GM12872 (cell line): ENCODE results near the gene ZNF865.

Source experiments
- TF ChIP-seq, protein P1 (sequence below): IDR thresholded peaks from 3 replicates; pipeline ENCODE4 v1.5.1; 2011; ENCODE audit warnings: low read depth, mild to moderate bottlenecking, low read length, moderate library complexity; ENCODE audit not compliant: insufficient read depth

The ZNF865 gene

DNA sequence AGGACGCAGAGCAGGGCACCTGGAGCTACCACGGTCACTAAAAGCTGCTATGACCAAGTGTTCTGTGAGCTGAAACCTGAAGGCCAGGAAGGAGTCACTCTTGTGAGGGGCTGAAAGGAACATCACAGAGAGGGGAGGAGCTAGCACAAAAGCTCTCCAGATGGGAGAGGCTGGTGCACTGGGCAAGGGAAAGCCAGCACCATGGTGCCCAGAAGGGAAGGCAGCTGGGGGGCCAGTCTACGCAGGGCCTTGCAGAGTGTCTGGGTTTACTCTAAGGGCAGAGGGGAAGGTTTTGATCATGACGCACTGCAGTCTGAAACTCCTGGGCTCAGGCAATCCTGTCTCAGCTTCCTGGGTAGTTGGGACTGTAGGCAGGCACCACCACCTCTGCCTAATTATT lies 31.3 kb downstream of the ZNF865 start:
- TF ChIP-seq, protein P1, sequence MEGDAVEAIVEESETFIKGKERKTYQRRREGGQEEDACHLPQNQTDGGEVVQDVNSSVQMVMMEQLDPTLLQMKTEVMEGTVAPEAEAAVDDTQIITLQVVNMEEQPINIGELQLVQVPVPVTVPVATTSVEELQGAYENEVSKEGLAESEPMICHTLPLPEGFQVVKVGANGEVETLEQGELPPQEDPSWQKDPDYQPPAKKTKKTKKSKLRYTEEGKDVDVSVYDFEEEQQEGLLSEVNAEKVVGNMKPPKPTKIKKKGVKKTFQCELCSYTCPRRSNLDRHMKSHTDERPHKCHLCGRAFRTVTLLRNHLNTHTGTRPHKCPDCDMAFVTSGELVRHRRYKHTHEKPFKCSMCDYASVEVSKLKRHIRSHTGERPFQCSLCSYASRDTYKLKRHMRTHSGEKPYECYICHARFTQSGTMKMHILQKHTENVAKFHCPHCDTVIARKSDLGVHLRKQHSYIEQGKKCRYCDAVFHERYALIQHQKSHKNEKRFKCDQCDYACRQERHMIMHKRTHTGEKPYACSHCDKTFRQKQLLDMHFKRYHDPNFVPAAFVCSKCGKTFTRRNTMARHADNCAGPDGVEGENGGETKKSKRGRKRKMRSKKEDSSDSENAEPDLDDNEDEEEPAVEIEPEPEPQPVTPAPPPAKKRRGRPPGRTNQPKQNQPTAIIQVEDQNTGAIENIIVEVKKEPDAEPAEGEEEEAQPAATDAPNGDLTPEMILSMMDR = no peak

DNA sequence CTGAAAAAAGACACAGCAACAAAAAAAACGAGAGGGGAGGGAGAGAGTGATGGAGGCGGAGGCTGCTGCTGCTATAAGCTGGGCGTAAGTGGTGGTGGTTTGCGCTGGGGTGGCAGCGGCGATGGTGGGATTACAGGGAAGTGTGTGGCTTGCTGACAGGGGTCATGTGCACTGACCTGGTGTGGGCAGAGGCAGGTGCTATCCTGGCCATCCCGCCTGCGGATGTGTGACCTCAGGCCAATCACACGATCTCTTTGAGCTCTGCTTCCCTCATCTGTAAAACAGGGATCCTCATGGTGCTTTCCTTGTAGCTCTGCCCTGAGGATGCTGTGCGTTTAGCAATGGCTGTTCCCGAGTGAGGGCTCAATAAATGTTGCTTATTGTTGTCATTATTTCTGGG lies 32.1 kb downstream of the ZNF865 start:
- TF ChIP-seq, protein P1 = no peak

DNA sequence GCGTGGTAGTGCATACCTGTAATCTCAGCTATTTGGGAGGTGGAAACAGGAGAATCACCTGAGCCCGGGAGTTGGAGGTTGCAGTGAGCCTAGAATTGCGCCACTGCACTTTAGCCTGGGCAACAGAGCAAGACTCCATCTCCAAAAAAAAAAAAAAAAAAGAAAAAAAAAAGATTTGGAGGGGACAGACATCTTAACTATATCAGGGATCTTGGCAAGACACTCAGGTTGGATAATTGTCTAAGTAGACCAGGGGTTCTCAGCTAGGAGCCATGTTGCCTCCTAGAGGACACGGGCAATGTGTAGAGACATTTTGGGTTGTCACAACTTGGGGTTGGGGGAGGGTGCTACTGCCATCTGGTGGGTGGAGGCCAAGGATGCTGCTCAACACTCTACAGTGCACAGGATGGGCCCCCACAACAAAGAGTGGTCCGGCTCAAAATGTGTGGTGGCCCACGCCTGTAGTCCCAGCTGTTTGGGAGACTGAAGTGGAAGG lies 33.5 kb downstream of the ZNF865 start:
- TF ChIP-seq, protein P1 = peak; percentile 72

DNA sequence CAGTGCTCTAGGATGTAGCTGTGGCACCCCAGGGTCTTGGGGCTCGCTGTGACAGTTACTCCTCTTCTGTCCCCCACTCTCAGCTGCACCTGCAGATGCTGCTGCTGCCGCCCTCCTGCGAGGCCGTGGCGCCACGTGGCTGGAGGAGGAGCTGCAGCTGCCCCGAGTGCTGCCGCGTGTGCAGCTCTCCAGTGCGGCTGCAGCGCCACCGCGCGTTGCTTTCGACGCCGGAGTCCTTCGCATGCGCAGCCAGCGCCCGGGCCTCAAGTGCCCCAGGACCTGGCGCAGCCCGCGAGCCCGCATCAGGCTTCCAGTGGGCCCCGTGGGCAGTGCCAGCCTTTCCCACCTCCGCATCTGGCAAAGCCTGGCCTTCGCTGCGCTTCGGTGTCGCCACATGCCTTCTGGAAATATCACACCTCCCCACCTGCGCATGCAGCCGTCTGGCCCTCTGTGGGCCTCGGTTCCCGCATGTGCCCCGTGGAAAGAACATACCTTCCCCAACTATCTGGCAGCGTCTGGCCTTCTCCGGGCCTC lies 34.7 kb downstream of the ZNF865 start:
- TF ChIP-seq, protein P1 = no peak

DNA sequence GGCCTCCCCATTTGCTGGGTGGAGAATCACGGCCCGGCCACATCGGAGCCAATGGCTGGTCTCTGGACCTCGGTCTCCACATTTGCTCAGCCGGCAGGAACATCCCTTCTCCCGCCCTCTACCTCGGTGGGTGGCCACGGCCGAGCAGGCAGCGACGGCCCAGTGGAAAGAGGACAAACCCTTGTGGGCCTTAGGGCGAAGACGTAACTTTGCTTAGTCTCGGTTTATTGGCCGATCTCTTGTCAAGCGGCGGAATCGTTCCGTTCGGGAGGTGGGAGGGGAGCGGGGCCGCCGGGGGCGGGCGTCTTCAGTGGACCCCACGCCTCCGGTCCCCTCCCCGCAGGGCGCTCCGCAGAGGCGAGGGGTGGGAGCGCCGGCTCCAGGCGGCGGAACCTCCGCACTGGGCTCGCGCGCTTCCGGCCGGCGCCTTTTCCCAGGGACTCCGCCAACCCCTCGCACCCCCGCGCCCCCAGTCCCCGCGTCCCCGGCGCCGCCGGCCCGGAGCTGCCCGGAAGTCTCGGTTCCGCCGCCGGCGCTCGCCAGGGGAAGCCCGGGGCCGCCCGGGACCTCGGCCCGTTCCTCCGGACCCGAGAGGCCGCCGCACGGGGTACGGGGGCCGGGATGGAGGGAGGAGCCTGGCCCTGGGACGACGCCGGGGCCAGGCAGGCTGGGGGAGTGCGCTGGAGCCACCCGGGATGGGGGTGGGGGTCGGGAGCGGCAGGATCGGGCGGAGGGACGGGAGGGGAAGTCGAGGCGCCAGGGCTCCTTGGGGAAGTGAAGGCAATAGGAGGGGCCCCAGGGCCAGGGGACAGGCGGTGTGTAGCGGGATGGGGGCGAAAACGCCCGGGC lies 35.4 kb downstream of the ZNF865 start, which contains the start of gene ZNF580:
Gene ZNF580 (plus strand): TSS at position 426 of the 849 bp plus-strand sequence. CDS start 1,507 bp downstream, outside the sequence.
- TF ChIP-seq, protein P1 = no peak

DNA sequence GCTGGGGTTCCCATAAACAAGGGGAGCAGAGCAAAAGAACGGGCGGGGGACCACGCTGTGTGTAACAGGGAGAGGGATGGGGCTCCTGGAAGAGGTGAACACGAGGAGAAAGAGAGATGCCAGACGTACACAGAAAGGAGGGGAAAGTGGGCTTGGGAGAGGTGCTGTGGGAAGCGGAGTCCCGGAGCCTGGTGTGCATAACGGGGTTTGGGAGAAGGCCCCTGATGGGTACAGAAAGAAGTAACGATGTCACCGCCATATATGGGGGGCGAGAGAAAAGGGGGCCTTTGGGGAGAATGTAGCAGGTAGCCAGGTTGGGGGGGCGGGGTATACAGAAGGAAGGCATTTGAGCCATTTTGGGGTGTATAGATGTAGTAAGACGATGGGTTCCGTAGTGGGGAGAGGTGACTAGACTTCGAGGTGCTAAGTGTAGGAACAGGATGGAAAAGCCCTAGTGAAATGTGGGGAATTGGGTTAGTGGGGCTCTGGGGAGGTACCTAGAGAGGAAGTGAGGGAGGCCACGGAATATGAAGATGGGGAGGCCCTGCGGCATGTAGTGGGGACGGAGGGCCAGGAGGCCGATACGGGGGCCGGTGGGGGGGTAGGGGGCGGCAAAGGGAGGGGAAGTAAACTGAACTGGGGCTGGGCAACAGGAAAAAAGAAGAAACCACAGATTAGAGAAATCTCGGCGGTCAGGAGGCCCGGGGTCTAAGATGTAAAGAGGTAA lies 36.1 kb downstream of the ZNF865 start:
- TF ChIP-seq, protein P1 = no peak
